Gastroesophageal sphincter (tissue), 4 donors: ENCODE results near the gene NPAS1. TPM values are rescaled to one million over a fixed set of nuclear protein-coding genes. Genes with fewer than 3 reads are reported as not detected.

Source experiments
- ATAC-seq: fragments of 150-250 bp; one replicate; pipeline ENCODE4 v1.9.1; 2016; ENCODE audit warnings: mild to moderate bottlenecking, moderate library complexity
- H3K27ac ChIP-seq, 4 donors: fragments of 200-600 bp; sonication (generic) in 3 of 4; 1 replicate in 3 of 4; 2 replicates in 1 of 4; pipeline ENCODE4 v1.5.1; 2016 to 2019
- H3K27me3 ChIP-seq: fragments of 200-600 bp; sonication (generic); one replicate; pipeline ENCODE4 v1.5.1; 2019
- H3K36me3 ChIP-seq, 2 donors: fragments of 200-600 bp; sonication (generic); one replicate each; pipeline ENCODE4 v1.5.1; 2019; ENCODE audit warnings: control low read depth in 1 of 2
- H3K4me1 ChIP-seq, 3 donors: fragments of 200-600 bp; sonication (generic); 1 replicate in 2 of 3; 2 replicates in 1 of 3; pipeline ENCODE4 v1.5.1; 2016 to 2019; ENCODE audit warnings: control low read depth in 2 of 3
- H3K4me3 ChIP-seq, 2 donors: fragments of 200-600 bp; sonication (generic); one replicate each; pipeline ENCODE4 v1.5.1; 2019; ENCODE audit warnings: mild to moderate bottlenecking in 1 of 2, moderate library complexity in 1 of 2
- H3K9me3 ChIP-seq, 3 donors: fragments of 200-600 bp; sonication (generic); one replicate each; pipeline ENCODE4 v1.5.1; 2017 to 2019; ENCODE audit warnings: control low read depth in 2 of 3
- CTCF ChIP-seq, 4 experiments: fragments of 200-600 bp in 2 of 4; fragments of 450-650 bp in 2 of 4; sonication (generic) in 1 of 4; IDR thresholded peaks; one replicate each; pipeline ENCODE4 v1.5.1; 2017 to 2019; ENCODE audit warnings: antibody characterized with exemption in 4 of 4, mild to moderate bottlenecking in 2 of 4, moderate library complexity in 2 of 4
- EP300 ChIP-seq: sonication (generic); formaldehyde crosslinking; IDR thresholded peaks from one replicate; pipeline ENCODE4 v1.6.1; 2017; ENCODE audit warnings: antibody characterized with exemption, mild to moderate bottlenecking
- POLR2A ChIP-seq, 2 donors: fragments of 450-650 bp; IDR thresholded peaks; one replicate each; pipeline ENCODE4 v1.6.1; 2017; ENCODE audit warnings: antibody characterized with exemption in 2 of 2, mild to moderate bottlenecking in 2 of 2, moderate library complexity in 1 of 2
- POLR2AphosphoS5 ChIP-seq: sonication (generic); formaldehyde crosslinking; IDR thresholded peaks from one replicate; pipeline ENCODE4 v1.6.1; 2017; ENCODE audit warnings: antibody characterized with exemption
- WGBS, 2 donors: methylation state at CpG; one replicate each; pipeline ENCODE4 v1.1.5; 2018; ENCODE audit warnings: low coverage in 1 of 2; 5-methylcytosine and 5-hydroxymethylcytosine counted together
- total RNA-seq, 4 donors: library from RNA; depleted of rRNA; stranded (reverse); fragments of >200 nt; gene quantifications; one replicate each; pipeline ENCODE4 v1.1.0, GENCODE V29; 2016

The NPAS1 gene
- total RNA-seq, 4 donors from 2014 or later = 0.85 TPM; not detected in 3

DNA sequence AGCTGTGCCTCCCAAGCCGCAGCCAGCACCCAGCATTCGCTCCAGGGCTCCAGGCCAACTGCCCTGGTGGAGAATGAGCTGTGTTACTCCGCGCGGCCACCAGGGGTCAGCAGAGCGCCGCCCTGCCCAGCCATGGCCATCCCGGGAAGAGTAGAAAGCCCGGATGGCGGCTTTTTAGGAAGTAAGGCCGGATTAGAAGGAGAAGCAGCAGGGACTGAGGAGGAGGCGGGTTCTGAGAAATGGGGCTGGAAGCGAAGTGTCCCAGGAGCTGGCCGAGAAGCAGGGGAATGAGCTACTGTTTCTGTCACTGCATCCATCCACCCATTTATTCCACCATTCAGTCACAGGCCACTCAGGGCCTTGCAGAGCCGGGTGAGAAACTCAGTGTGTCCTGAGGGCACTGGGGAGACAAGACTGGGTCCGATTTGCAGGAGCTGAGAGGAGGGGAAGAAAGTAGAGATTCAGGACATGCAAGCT lies 6.6 kb upstream of the NPAS1 start:
- ATAC-seq = peak; percentile 96
- H3K9me3 ChIP-seq = no peaks in the 10 kb centered on the region
- no peak for TF ChIP-seq POLR2A (IDR thresholded peaks at IDR 0.05)
- peak in 3 of 4 experiments; percentile 96 to 99 (median 96) for TF ChIP-seq CTCF (IDR thresholded peaks at IDR 0.05)
- peaks cover 0 to 8% (median 0%) of the 10 kb centered on the region in 3 donors for H3K4me1 ChIP-seq
- no peaks in the 10 kb centered on the region for H3K36me3 ChIP-seq
- no peak overlapping the region for H3K27ac ChIP-seq
- no peak overlapping the region for H3K4me3 ChIP-seq
- 17 to 20% methylated on average over 6 to 7 of the region's 16 CpGs for WGBS, 2 donors
- peaks cover 13% of the 10 kb centered on the region for H3K27me3 ChIP-seq

- H3K4me3 ChIP-seq = no peak overlapping the region
- H3K27me3 ChIP-seq = peaks cover 53% of the 10 kb centered on the region
- WGBS, 2 donors = no CpG with 5 or more reads among the region's 13 CpGs
- ATAC-seq = no peak
- no peak overlapping the region for H3K27ac ChIP-seq
- no peaks in the 10 kb centered on the region for H3K36me3 ChIP-seq
- H3K4me1 ChIP-seq = peaks cover 0 to 38% (median 23%) of the 10 kb centered on the region in 3 donors
- no peaks in the 10 kb centered on the region for H3K9me3 ChIP-seq
- TF ChIP-seq POLR2A (IDR thresholded peaks at IDR 0.05) = no peak
- no peak for TF ChIP-seq POLR2AphosphoS5
- no peak for TF ChIP-seq CTCF (IDR thresholded peaks at IDR 0.05)
- TF ChIP-seq EP300 = no peak
Measured at GRCh38 chr19:47018923-47019322, 714 bp upstream of the NPAS1 start.

DNA sequence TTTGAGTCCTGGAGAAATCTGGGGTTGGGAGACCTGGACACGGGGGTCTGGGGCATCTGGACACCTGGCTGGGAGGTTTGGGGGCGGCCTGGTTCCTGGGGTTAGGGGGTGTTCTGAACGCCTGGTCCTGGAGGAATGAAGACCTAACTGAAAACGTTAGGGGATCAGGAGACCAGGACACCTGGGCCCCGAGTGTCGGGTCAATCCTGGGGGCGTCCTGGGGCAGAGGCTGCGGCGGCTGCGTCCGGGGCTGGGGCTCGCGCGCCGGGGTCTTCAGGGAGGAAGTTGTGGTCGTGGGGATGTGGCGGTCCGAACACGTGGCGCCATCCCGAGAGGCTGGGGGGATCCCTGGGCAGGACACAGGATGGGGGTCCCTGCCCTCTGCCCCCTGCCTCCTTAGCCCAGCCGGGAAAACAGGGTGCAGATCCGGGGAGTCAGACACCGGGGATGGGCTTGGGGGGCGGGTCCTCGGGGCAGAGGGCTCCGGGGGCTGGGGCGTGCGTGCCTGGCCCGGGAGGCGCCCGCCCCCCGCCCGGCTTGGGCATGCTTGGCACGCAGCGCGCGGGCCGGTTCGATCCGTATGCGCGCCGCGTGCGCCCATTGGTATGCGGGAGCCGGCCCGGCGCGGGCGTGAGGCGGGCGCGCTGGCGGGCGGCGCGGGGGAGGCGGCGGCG lies 632 bp downstream of the NPAS1 start:
- Histone ChIP-seq H3K4me3 (peak overlapping the region in 1 of 2 donors; percentile 36), H3K9me3 (no peaks in the 10 kb centered on the region)
- ATAC-seq = no peak

DNA sequence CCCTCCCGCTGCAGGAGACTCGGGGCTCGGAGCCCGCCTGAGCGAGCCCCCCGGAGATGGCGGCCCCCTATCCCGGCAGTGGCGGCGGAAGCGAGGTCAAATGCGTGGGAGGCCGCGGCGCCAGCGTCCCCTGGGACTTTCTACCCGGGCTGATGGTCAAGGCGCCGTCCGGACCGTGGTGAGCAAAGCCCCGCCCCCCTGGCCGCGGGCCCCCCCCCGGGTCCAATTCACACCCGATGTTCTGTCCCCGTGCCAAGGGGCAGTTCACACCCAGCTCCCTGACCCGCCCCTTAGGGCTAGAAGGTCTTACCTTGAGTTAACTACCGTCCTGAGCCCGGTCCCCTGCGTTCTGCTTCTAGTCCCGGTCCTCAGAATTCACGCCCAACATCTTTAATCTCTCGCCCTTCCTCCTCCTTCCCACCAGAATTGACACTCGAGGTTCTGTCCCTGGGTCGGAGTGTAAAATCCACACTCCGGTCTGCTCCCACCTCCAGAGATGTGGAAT lies 1.4 kb downstream of the NPAS1 start:
- TF ChIP-seq POLR2AphosphoS5 (no peak), CTCF (IDR thresholded peaks at IDR 0.05) (no peak), EP300 (no peak), POLR2A (IDR thresholded peaks at IDR 0.05) (no peak)
- H3K4me3 ChIP-seq = peak overlapping the region in 1 of 2 donors; percentile 36
- H3K27me3 ChIP-seq = peaks cover 74% of the 10 kb centered on the region
- H3K27ac ChIP-seq = no peak overlapping the region
- WGBS, 2 donors = no CpG with 5 or more reads among the region's 37 CpGs
- H3K36me3 ChIP-seq = no peaks in the 10 kb centered on the region
- no peak for ATAC-seq
- H3K4me1 ChIP-seq = peaks cover 0 to 38% (median 23%) of the 10 kb centered on the region in 3 donors
- no peaks in the 10 kb centered on the region for H3K9me3 ChIP-seq

More for the DNA sequence above, 632 bp downstream of the NPAS1 start:
- Histone ChIP-seq H3K36me3 (no peaks in the 10 kb centered on the region), H3K4me1 (peaks cover 0 to 38% (median 23%) of the 10 kb centered on the region in 3 donors), H3K27ac (no peak overlapping the region), H3K27me3 (peaks cover 67% of the 10 kb centered on the region)
- TF ChIP-seq POLR2AphosphoS5 = no peak
- TF ChIP-seq POLR2A (IDR thresholded peaks at IDR 0.05) = no peak
- TF ChIP-seq EP300 = no peak
- TF ChIP-seq CTCF (IDR thresholded peaks at IDR 0.05) = no peak
- 0% methylated on average over 1 of the region's 62 CpGs; no CpG with 5 or more reads in 1 of the 2 donors for WGBS, 2 donors
